ENCODE results near the gene SOAT2. TPM values are rescaled to one million over a fixed set of nuclear protein-coding genes. Genes with fewer than 3 reads are reported as not detected.

Gene SOAT2
- total RNA-seq, 6 experiments from 2014 or later = 0.62 to 3.4 (median 0.99) TPM

DNA sequence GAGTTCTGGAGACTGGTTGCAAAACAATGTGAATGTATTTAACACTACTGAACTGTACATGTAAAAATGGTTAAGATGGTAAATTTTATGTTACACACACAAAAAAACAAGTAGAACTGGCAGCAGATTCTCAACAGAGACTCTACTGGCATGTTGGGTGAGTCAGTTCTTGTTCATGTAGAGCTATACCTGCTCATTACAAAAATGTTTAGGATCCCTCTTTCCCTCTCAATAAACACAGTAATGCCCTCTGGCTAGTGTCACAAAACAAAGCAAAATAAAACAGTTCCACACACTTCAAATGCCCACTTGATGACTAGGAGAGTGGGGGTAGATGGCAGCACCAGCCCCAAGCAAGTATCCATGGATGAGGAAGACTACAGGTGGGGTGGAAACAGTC lies 63.6 kb downstream of the SOAT2 start:
- H3K4me3 ChIP-seq = no peak overlapping the region
- DNase-seq (no peak), ATAC-seq (no peak)
- H3K9me3 ChIP-seq = no peaks in the 10 kb centered on the region
- H3K36me3 ChIP-seq = peaks cover 0 to 4% (median 0%) of the 10 kb centered on the region in 4 donors
- H3K4me1 ChIP-seq = peaks cover 0 to 43% (median 15%) of the 10 kb centered on the region in 4 donors
- TF ChIP-seq, protein P1, sequence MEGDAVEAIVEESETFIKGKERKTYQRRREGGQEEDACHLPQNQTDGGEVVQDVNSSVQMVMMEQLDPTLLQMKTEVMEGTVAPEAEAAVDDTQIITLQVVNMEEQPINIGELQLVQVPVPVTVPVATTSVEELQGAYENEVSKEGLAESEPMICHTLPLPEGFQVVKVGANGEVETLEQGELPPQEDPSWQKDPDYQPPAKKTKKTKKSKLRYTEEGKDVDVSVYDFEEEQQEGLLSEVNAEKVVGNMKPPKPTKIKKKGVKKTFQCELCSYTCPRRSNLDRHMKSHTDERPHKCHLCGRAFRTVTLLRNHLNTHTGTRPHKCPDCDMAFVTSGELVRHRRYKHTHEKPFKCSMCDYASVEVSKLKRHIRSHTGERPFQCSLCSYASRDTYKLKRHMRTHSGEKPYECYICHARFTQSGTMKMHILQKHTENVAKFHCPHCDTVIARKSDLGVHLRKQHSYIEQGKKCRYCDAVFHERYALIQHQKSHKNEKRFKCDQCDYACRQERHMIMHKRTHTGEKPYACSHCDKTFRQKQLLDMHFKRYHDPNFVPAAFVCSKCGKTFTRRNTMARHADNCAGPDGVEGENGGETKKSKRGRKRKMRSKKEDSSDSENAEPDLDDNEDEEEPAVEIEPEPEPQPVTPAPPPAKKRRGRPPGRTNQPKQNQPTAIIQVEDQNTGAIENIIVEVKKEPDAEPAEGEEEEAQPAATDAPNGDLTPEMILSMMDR (IDR thresholded peaks at IDR 0.05) = no peak
- TF ChIP-seq POLR2A (IDR thresholded peaks at IDR 0.05) = no peak
- H3K27ac ChIP-seq = no peak overlapping the region
- H3K27me3 ChIP-seq = no peaks in the 10 kb centered on the region
- intact Hi-C loops (cut with DNase I) = loop anchor here in 1 of 2 donors (10.0 kb wide), 1 partner anchor 102 kb away; no protein-coding TSS in a partner anchor

DNA sequence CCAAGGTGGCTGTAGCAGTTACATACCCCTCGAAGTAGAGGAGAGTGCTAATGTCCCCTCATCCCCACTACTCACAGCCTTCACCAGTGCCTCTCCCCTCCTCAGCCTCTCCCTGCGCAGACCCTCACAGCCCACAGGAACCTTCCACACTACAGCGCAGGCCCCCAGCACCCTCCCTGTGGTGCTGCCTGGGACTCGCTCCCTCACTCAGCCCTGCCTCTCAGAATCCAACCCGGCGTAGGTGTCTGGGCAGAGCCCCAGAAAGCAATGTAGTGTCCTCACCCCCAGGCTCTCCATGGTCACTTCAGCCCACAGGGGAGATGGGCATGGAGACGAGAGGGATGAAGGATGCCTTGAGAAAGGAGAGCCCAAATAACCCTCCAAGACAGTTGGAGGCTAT lies 66.4 kb downstream of the SOAT2 start:
- H3K27me3 ChIP-seq = no peaks in the 10 kb centered on the region
- peak overlapping the region; percentile 43 to 75 (median 60) for H3K27ac ChIP-seq
- DNase-seq = no peak
- intact Hi-C loops (cut with DNase I) = loop anchor here in 1 of 2 donors (10.0 kb wide), 1 partner anchor 105 kb away; no protein-coding TSS in a partner anchor
- WGBS (ENCODE audit: insufficient coverage, low coverage, low lambda C conversion rate, missing lambda C conversion rate) = 42% methylated on average over 3 of the region's 7 CpGs
- H3K36me3 ChIP-seq = no peaks in the 10 kb centered on the region
- peak; percentile 40 to 59 (median 45) for ATAC-seq
- H3K4me1 ChIP-seq = peaks cover 0 to 53% (median 15%) of the 10 kb centered on the region in 4 donors
- no peak for TF ChIP-seq POLR2A (IDR thresholded peaks at IDR 0.05)
- TF ChIP-seq, protein P1 (IDR thresholded peaks at IDR 0.05) = no peak
- peak overlapping the region; percentile 41 to 56 (median 49) for H3K4me3 ChIP-seq
- no peaks in the 10 kb centered on the region for H3K9me3 ChIP-seq

DNA sequence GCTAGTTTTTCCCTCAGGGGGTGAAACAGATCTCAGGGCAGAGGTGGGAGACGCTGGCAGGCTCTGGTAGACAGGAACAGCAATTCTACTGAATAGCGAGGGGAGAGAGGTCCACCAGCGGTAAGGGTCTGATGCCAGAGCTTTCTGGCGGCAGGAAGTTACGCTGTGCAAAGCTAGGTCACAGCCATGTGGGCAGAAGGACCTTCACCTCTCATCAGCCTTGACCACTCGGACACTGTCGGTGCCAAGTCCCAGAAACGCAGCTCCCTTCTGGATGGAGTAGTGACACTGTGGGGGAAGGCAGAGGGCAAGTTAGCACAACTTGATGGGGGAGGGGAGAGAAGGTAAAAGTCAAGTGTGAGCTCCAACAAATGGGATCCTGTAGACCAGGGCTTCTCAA lies 66.9 kb downstream of the SOAT2 start:
- Histone ChIP-seq H3K9me3 (no peaks in the 10 kb centered on the region), H3K4me1 (peaks cover 0 to 57% (median 17%) of the 10 kb centered on the region in 4 donors), H3K27ac (peak overlapping the region; percentile 43 to 75 (median 60)), H3K4me3 (peak overlapping the region; percentile 41 to 56 (median 49)), H3K27me3 (no peaks in the 10 kb centered on the region), H3K36me3 (no peaks in the 10 kb centered on the region)
- 45% methylated on average over 7 of the region's 8 CpGs for WGBS (ENCODE audit: insufficient coverage, low coverage, low lambda C conversion rate, missing lambda C conversion rate)
- TF ChIP-seq, protein P1 (IDR thresholded peaks at IDR 0.05) = no peak
- peak; percentile 85 for TF ChIP-seq POLR2A (IDR thresholded peaks at IDR 0.05)
- intact Hi-C loops (cut with DNase I) = no loop called here
- ATAC-seq = peak; percentile 64 to 82 (median 70)
- DNase-seq = peak; percentile 75 to 92 (median 88)

DNA sequence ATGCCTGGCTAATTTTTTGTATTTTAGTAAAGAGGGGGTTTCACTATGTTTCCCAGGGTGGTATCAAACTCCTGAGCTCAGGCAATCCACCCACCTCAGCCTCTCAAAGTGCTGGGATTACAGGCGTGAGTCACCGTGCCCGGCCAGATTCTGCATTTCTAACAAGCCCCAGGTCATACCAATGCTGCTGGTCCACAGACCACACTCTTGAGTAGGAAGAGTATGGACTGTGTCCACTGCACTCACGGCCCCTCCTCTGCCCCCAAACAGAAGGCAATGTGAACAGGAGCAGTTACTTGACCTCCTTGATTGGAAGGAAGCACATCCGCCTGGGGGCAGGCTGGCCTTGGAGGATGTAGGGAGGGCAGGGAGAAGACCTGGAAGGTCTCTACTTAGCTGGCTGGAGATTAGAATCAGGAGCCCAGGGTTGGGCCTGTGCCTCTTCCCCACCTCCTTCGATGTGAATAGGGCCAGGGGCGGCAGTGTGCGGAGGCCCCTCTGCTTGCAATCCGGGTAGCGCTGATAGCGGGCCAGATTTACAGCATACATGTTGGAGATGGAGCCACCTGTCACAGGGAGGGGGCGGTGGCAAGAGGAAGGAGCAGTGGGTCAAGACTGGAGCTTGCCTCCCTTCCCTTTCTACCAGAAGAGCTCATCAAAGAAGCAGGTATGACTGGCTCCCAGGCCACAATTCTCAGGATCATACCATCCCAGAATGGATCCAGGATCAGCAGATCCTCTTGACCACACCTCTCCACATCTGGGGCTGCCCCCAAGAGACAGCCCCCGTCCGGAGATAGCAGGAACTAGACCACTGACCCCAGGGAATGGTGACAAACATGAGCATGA lies 67.8 kb downstream of the SOAT2 start:
- no peak for DNase-seq
- no peak for TF ChIP-seq POLR2A (IDR thresholded peaks at IDR 0.05)
- TF ChIP-seq, protein P1 (IDR thresholded peaks at IDR 0.05) = no peak
- H3K4me1 ChIP-seq = peaks cover 0 to 66% (median 22%) of the 10 kb centered on the region in 4 donors
- no peaks in the 10 kb centered on the region for H3K27me3 ChIP-seq
- H3K27ac ChIP-seq = peak overlapping the region in 1 of 3 donors; percentile 33
- no peaks in the 10 kb centered on the region for H3K36me3 ChIP-seq
- H3K4me3 ChIP-seq = no peak overlapping the region
- intact Hi-C loops (cut with DNase I) = no loop called here
- ATAC-seq = peak in 2 of 4 donors; percentile 1 to 7
- H3K9me3 ChIP-seq = no peaks in the 10 kb centered on the region
- 63% methylated on average over 10 of the region's 14 CpGs for WGBS (ENCODE audit: insufficient coverage, low coverage, low lambda C conversion rate, missing lambda C conversion rate)
